GM23338 (cell line): ENCODE data around the gene MIX23. TPM values are rescaled to one million over a fixed set of nuclear protein-coding genes. Genes with fewer than 3 reads are reported as not detected.

ENCODE experiments used
- ATAC-seq: fragments of 200-7000 bp; cut with Tn5 transposase; 3 replicates; pipeline ENCODE4 v1.9.1; 2020
- DNase-seq: peaks from one replicate; pipeline ENCODE4 v3.0.0-alpha.2; 2015; ENCODE audit warnings: low spot score
- H2AFZ ChIP-seq: fragments of 200-600 bp; sonication (generic); 2 replicates; pipeline ENCODE4 v1.8.0; 2016; ENCODE audit warnings: antibody characterized with exemption, mild to moderate bottlenecking, moderate library complexity
- H3F3A ChIP-seq: fragments of 200-600 bp; sonication (generic); replicated peaks from 2 replicates; pipeline ENCODE4 v1.8.0; 2017; ENCODE audit warnings: antibody characterized with exemption, mixed run types, low read depth
- H3K27ac ChIP-seq: fragments of 200-600 bp; sonication (generic); 2 replicates; pipeline ENCODE4 v1.6.1; 2016; ENCODE audit warnings: low read depth
- H3K27me3 ChIP-seq: fragments of 200-600 bp; sonication (generic); 2 replicates; pipeline ENCODE4 v1.8.0; 2016; ENCODE audit warnings: mild to moderate bottlenecking, mixed run types, moderate library complexity; ENCODE audit not compliant: insufficient read depth
- H3K36me3 ChIP-seq: fragments of 200-600 bp; sonication (generic); 2 replicates; pipeline ENCODE4 v1.8.0; 2016; ENCODE audit warnings: mild to moderate bottlenecking; ENCODE audit not compliant: insufficient read depth
- H3K4me1 ChIP-seq: fragments of 200-600 bp; sonication (generic); 2 replicates; pipeline ENCODE4 v1.8.0; 2016; ENCODE audit warnings: mild to moderate bottlenecking, moderate library complexity; ENCODE audit not compliant: insufficient read depth
- H3K4me2 ChIP-seq: fragments of 200-600 bp; sonication (generic); 2 replicates; pipeline ENCODE4 v1.7.1; 2017; ENCODE audit warnings: mixed run types
- H3K4me3 ChIP-seq: fragments of 200-600 bp; sonication (generic); 2 replicates; pipeline ENCODE4 v1.6.1; 2016; ENCODE audit warnings: mixed run types
- H3K79me2 ChIP-seq: fragments of 200-600 bp; sonication (generic); replicated peaks from 2 replicates; pipeline ENCODE4 v1.8.0; 2017; ENCODE audit warnings: mild to moderate bottlenecking; ENCODE audit not compliant: insufficient read depth
- H3K9me2 ChIP-seq: fragments of 200-600 bp; sonication (generic); 2 replicates; pipeline ENCODE4 v1.8.0; 2017; ENCODE audit not compliant: insufficient read depth
- H4K20me1 ChIP-seq: fragments of 200-600 bp; sonication (generic); replicated peaks from 2 replicates; pipeline ENCODE4 v1.8.0; 2017; ENCODE audit warnings: mild to moderate bottlenecking; ENCODE audit not compliant: insufficient read depth
- H3K27ac Mint-ChIP-seq: 2 replicates; pipeline ENCODE4 v1.8.0; 2020; ENCODE audit warnings: inconsistent platforms, mild to moderate bottlenecking, moderate library complexity, mixed read lengths
- H3K27me3 Mint-ChIP-seq: 3 replicates; pipeline ENCODE4 v1.8.0; 2022; ENCODE audit warnings: low read depth, mild to moderate bottlenecking, moderate library complexity, mixed read lengths, inconsistent platforms; ENCODE audit not compliant: insufficient read depth, poor library complexity
- H3K36me3 Mint-ChIP-seq: 3 replicates; pipeline ENCODE4 v1.8.0; 2021; ENCODE audit warnings: low read depth, mild to moderate bottlenecking, inconsistent platforms, moderate library complexity, mixed read lengths
- H3K4me1 Mint-ChIP-seq: 3 replicates; pipeline ENCODE4 v1.8.0; 2020; ENCODE audit warnings: mild to moderate bottlenecking, inconsistent platforms, mixed read lengths
- H3K4me3 Mint-ChIP-seq: 3 replicates; pipeline ENCODE4 v1.8.0; 2021; ENCODE audit warnings: moderate library complexity, mild to moderate bottlenecking, inconsistent platforms, mixed read lengths
- H3K9me3 Mint-ChIP-seq: 3 replicates; pipeline ENCODE4 v1.8.0; 2020; ENCODE audit warnings: moderate library complexity, mild to moderate bottlenecking, inconsistent platforms, mixed read lengths
- CREB1 ChIP-seq: fragments of 250-450 bp; sonication (Bioruptor Pico); IDR thresholded peaks from 2 replicates; pipeline ENCODE4 v1.5.0; 2020; ENCODE audit warnings: low read depth, mild to moderate bottlenecking, moderate library complexity
- EZH2phosphoT487 ChIP-seq: fragments of 200-600 bp; sonication (generic); IDR thresholded peaks from one replicate; pipeline ENCODE4 v1.8.1; 2018; ENCODE audit warnings: antibody characterized with exemption; ENCODE audit not compliant: unreplicated experiment
- POLR2AphosphoS5 ChIP-seq: IDR thresholded peaks from 2 replicates; pipeline ENCODE4 v1.6.1; 2016; ENCODE audit warnings: antibody characterized with exemption, low read depth
- ZNF462 ChIP-seq: fragments of 250-450 bp; sonication (Bioruptor Pico); IDR thresholded peaks from 2 replicates; pipeline ENCODE4 v1.5.0; 2020; ENCODE audit warnings: mild to moderate bottlenecking, moderate library complexity
- polyA plus RNA-seq: library from polyadenylated mRNA; unstranded; fragments of >200 nt; fragmentation: Nextera tagmentation; extraction: Ambion mirVana; gene quantifications from 2 replicates; pipeline ENCODE4 v1.2.1, GENCODE V29; 2016
- total RNA-seq: library from RNA; depleted of rRNA; stranded (reverse); fragments of >200 nt; shearing (Covaris generic); gene quantifications from 2 replicates; pipeline ENCODE4 v1.2.3, GENCODE V29; 2014

The MIX23 gene
- total and polyA plus RNA-seq, 2 experiments from 2014 or later: 57.7 to 146 TPM

GRCh38 chr3:122324871-122325323 lies 58.1 kb downstream of the MIX23 start, which contains the start of gene CSTA (continued):
- no peak for TF ChIP-seq ZNF462 (CRISPR knock-in tag)
- no peak for TF ChIP-seq CREB1 (CRISPR knock-in tag)
- no peak for TF ChIP-seq POLR2AphosphoS5
- no peak for TF ChIP-seq EZH2phosphoT487

GRCh38 chr3:122322095-122323075 lies 60.6 kb downstream of the MIX23 start:
- H3K79me2 ChIP-seq: no peaks in the 10 kb centered on the region
- no peaks in the 10 kb centered on the region for H4K20me1 ChIP-seq
- H3K4me3 ChIP-seq: no peak overlapping the region
- Mint-ChIP-seq H3K4me1 (no peaks in the 10 kb centered on the region), H3K9me3 (peaks cover 14% of the 10 kb centered on the region; the same call in 2 of the 3 replicates), H3K27me3 (peaks cover 2% of the 10 kb centered on the region), H3K27ac (no peak overlapping the region), H3K4me3 (no peak overlapping the region), H3K36me3 (no peaks in the 10 kb centered on the region)
- H3K36me3 ChIP-seq: no peaks in the 10 kb centered on the region
- H3K4me1 ChIP-seq: no peaks in the 10 kb centered on the region
- H3K4me2 ChIP-seq: no peak overlapping the region
- ATAC-seq (no peak), DNase-seq (no peak)
- no peaks in the 10 kb centered on the region; the same call in 1 of the 2 replicates for H3K9me2 ChIP-seq
- H3F3A ChIP-seq: no peaks in the 10 kb centered on the region
- H3K27ac ChIP-seq: no peak overlapping the region
- no peak overlapping the region for H2AFZ ChIP-seq
- H3K27me3 ChIP-seq: no peaks in the 10 kb centered on the region
- no peak for TF ChIP-seq ZNF462 (CRISPR knock-in tag)
